ENCODE data around the gene KDM2B.

DNA sequence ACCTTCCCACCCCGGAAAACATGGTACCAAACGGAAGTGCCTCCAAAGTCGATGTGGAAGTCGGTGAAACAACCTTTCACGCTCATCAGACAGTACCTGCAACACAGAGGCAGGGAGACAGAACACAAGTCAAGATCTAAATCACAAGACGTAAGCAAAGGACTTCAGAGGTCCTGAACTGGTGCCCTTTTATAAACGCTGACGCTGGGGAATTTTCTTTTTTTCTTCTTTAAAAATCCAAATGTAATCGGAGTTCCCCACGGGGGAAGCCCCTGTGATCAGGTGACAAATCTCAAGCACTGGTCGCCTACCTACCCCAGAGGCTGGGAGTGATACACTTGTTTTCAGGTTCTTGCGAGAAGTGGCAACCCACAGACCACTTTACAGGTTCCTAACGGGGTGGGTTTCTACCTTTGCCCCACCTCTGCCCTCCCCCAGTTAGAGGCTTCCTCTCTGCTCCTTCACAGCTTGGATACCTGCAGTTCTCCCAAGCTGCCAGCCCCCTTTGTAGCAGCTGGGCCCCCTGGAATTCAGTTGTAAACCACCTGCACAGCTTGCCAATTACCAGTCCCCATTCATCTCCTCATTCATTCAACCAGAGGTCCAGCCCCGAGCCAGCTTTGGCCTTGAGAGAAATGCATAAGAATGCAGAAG is 46.2 kb downstream of the KDM2B start:
- TF ChIP-seq SIRT6 (IDR thresholded peaks at IDR 0.05; ENCODE audit: low read length), result no peak
- TF ChIP-seq, protein P1, sequence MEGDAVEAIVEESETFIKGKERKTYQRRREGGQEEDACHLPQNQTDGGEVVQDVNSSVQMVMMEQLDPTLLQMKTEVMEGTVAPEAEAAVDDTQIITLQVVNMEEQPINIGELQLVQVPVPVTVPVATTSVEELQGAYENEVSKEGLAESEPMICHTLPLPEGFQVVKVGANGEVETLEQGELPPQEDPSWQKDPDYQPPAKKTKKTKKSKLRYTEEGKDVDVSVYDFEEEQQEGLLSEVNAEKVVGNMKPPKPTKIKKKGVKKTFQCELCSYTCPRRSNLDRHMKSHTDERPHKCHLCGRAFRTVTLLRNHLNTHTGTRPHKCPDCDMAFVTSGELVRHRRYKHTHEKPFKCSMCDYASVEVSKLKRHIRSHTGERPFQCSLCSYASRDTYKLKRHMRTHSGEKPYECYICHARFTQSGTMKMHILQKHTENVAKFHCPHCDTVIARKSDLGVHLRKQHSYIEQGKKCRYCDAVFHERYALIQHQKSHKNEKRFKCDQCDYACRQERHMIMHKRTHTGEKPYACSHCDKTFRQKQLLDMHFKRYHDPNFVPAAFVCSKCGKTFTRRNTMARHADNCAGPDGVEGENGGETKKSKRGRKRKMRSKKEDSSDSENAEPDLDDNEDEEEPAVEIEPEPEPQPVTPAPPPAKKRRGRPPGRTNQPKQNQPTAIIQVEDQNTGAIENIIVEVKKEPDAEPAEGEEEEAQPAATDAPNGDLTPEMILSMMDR (IDR thresholded peaks at IDR 0.05; ENCODE audit: control extremely low read depth in 1 of 3, insufficient read depth in 1 of 3, low read depth in 1 of 3, low read length in 3 of 3), result no peak
- no peak for TF ChIP-seq RFX5 (IDR thresholded peaks at IDR 0.05; ENCODE audit: borderline replicate concordance, low read depth, low read length)
- no peak for TF ChIP-seq POLR2A (IDR thresholded peaks at IDR 0.05; ENCODE audit: control extremely low read depth in 1 of 2, low read depth in 2 of 2, low read length in 2 of 2)
- no peak for TF ChIP-seq CEBPB (IDR thresholded peaks at IDR 0.05; ENCODE audit: low read depth, low read length)
- TF ChIP-seq TBP (IDR thresholded peaks at IDR 0.05; ENCODE audit: low read depth, low read length), result no peak
- no peak for TF ChIP-seq CBX5 (IDR thresholded peaks at IDR 0.05; ENCODE audit: low read depth, low read length)
